Gastrocnemius medialis (tissue), 4 donors: Measurements from ENCODE around the gene ZNF423.

Source experiments
- POLR2A ChIP-seq, 2 donors: fragments of 450-650 bp; IDR thresholded peaks; one replicate each; pipeline ENCODE4 v1.6.1; 2017; ENCODE audit warnings: antibody characterized with exemption in 2 of 2, mild to moderate bottlenecking in 2 of 2, moderate library complexity in 2 of 2
- TF ChIP-seq, protein P1 (sequence below), 5 experiments: fragments of 450-650 bp in 3 of 5; fragments of 200-600 bp in 2 of 5; sonication (generic) in 2 of 5; IDR thresholded peaks in 4 of 5; conservative IDR thresholded peaks in 1 of 5; 1 replicate in 4 of 5; 2 replicates in 1 of 5; pipeline ENCODE4 v1.5.1; 2016 to 2019; ENCODE audit warnings: antibody characterized with exemption in 5 of 5, mild to moderate bottlenecking in 3 of 5, moderate library complexity in 3 of 5

GRCh38 chr16:49755716-49756505, 100.0 kb downstream of the ZNF423 start:
- TF ChIP-seq, protein P1, sequence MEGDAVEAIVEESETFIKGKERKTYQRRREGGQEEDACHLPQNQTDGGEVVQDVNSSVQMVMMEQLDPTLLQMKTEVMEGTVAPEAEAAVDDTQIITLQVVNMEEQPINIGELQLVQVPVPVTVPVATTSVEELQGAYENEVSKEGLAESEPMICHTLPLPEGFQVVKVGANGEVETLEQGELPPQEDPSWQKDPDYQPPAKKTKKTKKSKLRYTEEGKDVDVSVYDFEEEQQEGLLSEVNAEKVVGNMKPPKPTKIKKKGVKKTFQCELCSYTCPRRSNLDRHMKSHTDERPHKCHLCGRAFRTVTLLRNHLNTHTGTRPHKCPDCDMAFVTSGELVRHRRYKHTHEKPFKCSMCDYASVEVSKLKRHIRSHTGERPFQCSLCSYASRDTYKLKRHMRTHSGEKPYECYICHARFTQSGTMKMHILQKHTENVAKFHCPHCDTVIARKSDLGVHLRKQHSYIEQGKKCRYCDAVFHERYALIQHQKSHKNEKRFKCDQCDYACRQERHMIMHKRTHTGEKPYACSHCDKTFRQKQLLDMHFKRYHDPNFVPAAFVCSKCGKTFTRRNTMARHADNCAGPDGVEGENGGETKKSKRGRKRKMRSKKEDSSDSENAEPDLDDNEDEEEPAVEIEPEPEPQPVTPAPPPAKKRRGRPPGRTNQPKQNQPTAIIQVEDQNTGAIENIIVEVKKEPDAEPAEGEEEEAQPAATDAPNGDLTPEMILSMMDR (IDR thresholded peaks at IDR 0.05 in 4 of 5, conservative IDR thresholded peaks at IDR 0.05 in 1 of 5) = no peak
- TF ChIP-seq POLR2A (IDR thresholded peaks at IDR 0.05) = no peak
